ENCODE results near the gene TACC2.

TACC2 gene

GRCh38 chr10:122303271-122304053 is 314.5 kb downstream of the TACC2 start:
- DNase-seq, result no peak

Measured in stimulated activated CD4-positive, alpha-beta T cell treated with anti-CD3 and anti-CD28 coated beads, Interleukin-4, amount 100 ng/mL, for 1 hour (primary cell).